Measurements from ENCODE around the gene GABRR3. TPM values are rescaled to one million over a fixed set of nuclear protein-coding genes. Genes with fewer than 3 reads are reported as not detected.

GABRR3 gene
- total RNA-seq, 2 donors from 2014 or later = not detected

DNA sequence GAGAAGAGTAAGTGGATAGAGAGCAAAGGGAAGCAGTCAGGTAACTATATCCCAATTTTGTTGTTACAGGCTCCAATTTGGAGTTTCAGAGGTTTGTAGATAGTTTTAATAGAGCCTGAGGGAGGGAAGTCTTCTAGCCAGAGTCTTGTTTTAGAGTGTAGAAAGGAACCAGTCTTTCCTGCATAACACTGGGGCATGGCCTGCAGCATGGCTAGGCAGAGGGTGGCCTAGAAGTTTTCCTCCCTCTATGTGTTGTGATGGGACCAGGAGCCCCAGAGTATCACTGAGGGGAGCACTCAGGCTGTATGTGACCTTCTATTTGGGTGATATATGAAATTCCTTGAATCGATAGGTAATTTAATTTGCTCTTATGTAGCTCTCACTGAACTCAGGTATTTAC lies 22.5 kb upstream of the GABRR3 start:
- Histone ChIP-seq H3K4me3 (no peak overlapping the region), H3K27me3 (no peaks in the 10 kb centered on the region), H3K36me3 (no peaks in the 10 kb centered on the region), H3K4me1 (no peaks in the 10 kb centered on the region), H3K9me3 (no peaks in the 10 kb centered on the region), H3K9ac (ENCODE audit: low read depth in 2 of 2, low read length in 2 of 2) (no peak overlapping the region), H3K27ac (no peak overlapping the region)
- TF ChIP-seq, protein P1, sequence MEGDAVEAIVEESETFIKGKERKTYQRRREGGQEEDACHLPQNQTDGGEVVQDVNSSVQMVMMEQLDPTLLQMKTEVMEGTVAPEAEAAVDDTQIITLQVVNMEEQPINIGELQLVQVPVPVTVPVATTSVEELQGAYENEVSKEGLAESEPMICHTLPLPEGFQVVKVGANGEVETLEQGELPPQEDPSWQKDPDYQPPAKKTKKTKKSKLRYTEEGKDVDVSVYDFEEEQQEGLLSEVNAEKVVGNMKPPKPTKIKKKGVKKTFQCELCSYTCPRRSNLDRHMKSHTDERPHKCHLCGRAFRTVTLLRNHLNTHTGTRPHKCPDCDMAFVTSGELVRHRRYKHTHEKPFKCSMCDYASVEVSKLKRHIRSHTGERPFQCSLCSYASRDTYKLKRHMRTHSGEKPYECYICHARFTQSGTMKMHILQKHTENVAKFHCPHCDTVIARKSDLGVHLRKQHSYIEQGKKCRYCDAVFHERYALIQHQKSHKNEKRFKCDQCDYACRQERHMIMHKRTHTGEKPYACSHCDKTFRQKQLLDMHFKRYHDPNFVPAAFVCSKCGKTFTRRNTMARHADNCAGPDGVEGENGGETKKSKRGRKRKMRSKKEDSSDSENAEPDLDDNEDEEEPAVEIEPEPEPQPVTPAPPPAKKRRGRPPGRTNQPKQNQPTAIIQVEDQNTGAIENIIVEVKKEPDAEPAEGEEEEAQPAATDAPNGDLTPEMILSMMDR (IDR thresholded peaks at IDR 0.05) = no peak
- intact Hi-C loops (cut with DNase I) = no loop called here
- no peak for DNase-seq

DNA sequence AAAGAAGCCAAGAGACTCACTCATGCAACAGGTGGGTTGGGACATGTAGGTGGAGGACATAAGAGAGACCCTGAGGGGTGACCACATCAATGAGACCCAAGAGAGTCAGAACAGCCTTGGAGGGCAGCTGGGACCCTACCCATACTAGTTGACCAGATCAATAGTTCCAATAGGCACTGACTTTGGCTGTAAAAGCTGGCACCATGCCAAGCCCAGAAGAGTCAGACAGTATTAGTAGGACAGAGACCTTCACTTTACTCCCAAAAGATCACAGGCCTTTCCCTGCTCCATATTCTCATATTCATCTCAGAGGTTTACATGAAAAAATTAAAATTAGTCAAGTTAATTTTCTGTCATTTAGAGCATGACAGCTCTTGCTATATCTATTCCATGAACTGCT lies 20.9 kb upstream of the GABRR3 start:
- Histone ChIP-seq H3K27ac (no peak overlapping the region), H3K36me3 (no peaks in the 10 kb centered on the region), H3K27me3 (no peaks in the 10 kb centered on the region), H3K4me3 (no peak overlapping the region), H3K9ac (ENCODE audit: low read depth in 2 of 2, low read length in 2 of 2) (no peak overlapping the region), H3K9me3 (no peaks in the 10 kb centered on the region), H3K4me1 (no peaks in the 10 kb centered on the region)
- TF ChIP-seq, protein P1 (IDR thresholded peaks at IDR 0.05) = no peak
- intact Hi-C loops (cut with DNase I) = no loop called here
- no peak for DNase-seq

DNA sequence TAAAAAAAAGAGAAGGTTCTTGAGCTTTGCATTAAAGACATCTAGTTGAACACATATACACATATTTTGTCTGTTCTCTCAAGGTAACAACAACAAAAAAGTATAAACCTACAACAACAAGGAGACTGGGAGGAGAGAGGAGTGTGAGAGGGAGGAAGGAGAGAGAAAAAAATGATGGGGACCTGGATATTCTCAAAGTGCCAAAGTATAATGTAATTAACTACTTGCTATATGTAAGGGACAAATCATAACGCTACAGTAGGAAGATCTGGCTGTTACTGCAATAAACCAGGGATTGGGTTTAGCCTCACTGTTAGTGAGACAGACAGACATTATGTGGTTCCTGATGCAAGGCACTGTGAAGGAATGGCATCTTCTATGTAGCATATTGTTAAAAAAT lies 14.2 kb upstream of the GABRR3 start:
- Histone ChIP-seq H3K36me3 (no peaks in the 10 kb centered on the region), H3K4me1 (no peaks in the 10 kb centered on the region), H3K27ac (no peak overlapping the region), H3K9ac (ENCODE audit: low read depth in 2 of 2, low read length in 2 of 2) (no peak overlapping the region), H3K27me3 (no peaks in the 10 kb centered on the region), H3K4me3 (no peak overlapping the region), H3K9me3 (no peaks in the 10 kb centered on the region)
- intact Hi-C loops (cut with DNase I) = no loop called here
- TF ChIP-seq, protein P1 (IDR thresholded peaks at IDR 0.05) = no peak
- no peak for DNase-seq

DNA sequence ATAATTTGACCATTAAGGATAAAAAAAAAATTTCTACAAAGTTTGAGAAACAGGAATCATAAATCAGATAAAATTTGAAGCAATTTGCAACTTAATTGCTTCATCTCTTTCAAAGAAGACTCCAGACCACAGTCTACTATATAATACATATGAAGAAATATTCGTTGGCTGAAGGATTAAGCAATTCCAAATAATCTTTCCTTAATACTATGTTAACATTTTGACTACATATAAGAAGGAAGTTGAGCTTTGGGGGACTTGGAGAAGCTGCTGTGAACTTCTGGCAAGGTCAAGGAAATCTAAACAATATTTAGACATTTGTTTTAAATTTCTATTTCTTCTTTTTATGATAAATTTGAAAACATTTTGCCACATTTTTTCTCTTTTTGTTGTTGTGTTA lies 13.5 kb upstream of the GABRR3 start:
- H3K27ac ChIP-seq = no peak overlapping the region
- TF ChIP-seq, protein P1 (IDR thresholded peaks at IDR 0.05) = no peak
- H3K36me3 ChIP-seq = no peaks in the 10 kb centered on the region
- no peak for DNase-seq
- H3K4me3 ChIP-seq = no peak overlapping the region
- intact Hi-C loops (cut with DNase I) = no loop called here
- H3K9me3 ChIP-seq = no peaks in the 10 kb centered on the region
- no peak overlapping the region for H3K9ac ChIP-seq (ENCODE audit: low read depth in 2 of 2, low read length in 2 of 2)
- H3K4me1 ChIP-seq = no peaks in the 10 kb centered on the region
- no peaks in the 10 kb centered on the region for H3K27me3 ChIP-seq

DNA sequence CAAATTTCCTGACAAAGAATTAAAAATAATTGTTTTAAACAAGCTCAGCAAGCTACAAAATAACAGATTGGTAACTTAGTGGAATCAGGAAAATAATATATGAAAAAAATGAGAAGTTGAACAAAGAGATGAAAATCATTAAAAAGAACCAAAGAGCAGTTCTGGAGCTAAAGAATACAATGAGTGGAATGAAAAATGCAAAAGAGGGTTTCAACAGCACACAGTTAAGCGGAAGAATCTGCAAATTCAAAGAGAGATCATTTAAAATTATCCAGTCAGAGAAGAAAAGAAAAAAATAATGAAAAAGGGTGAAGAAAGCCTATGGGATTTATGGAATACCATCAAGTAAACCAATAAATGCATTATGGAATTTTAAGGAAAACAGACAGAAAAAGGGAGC lies 6.2 kb upstream of the GABRR3 start:
- intact Hi-C loops (cut with DNase I) = no loop called here
- no peak overlapping the region for H3K4me3 ChIP-seq
- TF ChIP-seq, protein P1 (IDR thresholded peaks at IDR 0.05) = no peak

More for the DNA sequence above, 6.2 kb upstream of the GABRR3 start:
- Histone ChIP-seq H3K9ac (ENCODE audit: low read depth in 2 of 2, low read length in 2 of 2) (no peak overlapping the region), H3K36me3 (no peaks in the 10 kb centered on the region), H3K27ac (no peak overlapping the region), H3K27me3 (no peaks in the 10 kb centered on the region), H3K4me1 (no peaks in the 10 kb centered on the region), H3K9me3 (no peaks in the 10 kb centered on the region)
- no peak for DNase-seq
